GM10248 (cell line): Measurements from ENCODE around the gene SPEM2.

Experiments used
- CTCF ChIA-PET: fragments of 300-600 bp; sonication (Branson Sonifier 250); formaldehyde crosslinking; extraction: SDS; loops from one replicate; lab custom pipeline; 2021; ENCODE audit warnings: antibody characterized with exemption; lab: Yijun Ruan, JAX
- POLR2A ChIA-PET: fragments of 350-650 bp; sonication (Branson Sonifier 250); formaldehyde crosslinking; extraction: SDS; loops from one replicate; lab custom pipeline; 2020; ENCODE audit warnings: antibody characterized with exemption; lab: Yijun Ruan, JAX
- DNase-seq: peaks from one replicate; pipeline ENCODE4 v3.0.0; 2012; ENCODE audit errors: extremely low spot score
- TF ChIP-seq, protein P1 (sequence below): IDR thresholded peaks from 2 replicates; pipeline ENCODE4 v1.5.1; 2012; ENCODE audit warnings: mild to moderate bottlenecking, low read depth; ENCODE audit errors: extremely low read depth, missing control alignments, control extremely low read depth

The SPEM2 gene

DNA sequence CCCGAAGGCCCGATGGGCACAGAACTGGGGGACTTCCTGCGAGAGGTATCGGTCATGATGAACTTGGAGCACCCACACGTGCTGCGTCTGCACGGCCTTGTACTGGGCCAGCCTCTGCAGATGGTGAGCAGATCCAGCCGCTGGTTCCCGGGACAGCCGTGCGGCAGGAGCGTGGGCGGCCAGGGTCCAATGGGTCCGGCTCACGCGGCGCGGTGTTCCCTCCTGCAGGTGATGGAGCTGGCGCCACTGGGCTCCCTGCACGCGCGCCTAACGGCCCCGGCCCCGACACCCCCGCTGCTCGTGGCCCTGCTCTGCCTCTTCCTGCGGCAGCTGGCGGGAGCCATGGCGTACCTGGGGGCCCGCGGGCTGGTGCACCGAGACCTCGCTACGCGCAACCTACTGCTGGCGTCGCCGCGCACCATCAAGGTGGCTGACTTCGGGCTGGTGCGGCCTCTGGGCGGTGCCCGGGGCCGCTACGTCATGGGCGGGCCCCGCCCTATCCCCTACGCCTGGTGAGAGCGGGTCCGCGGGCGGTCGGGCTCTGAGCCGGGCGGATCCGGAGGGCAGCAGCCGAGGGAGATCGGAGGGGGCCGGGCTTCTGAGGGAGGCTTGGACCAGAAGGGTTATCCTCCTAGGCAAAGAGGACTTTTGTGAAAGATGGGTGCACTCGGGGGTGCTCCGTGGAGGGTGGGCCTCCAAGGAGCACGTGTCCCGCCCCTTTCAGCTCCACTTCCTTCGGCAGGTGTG, 41.5 kb upstream of the SPEM2 start:
- DNase-seq: peak; percentile 93
- ChIA-PET CTCF (interaction anchor here (0.8 to 1.1 kb wide), 2 partner anchors 29 to 178 kb away, joined by 3 to 6 read pairs; partner anchors contain the start of gene TMEM95), POLR2A (interaction anchor here (0.6 kb wide), 1 partner anchor 42 kb away, joined by 3 read pairs; no protein-coding TSS in a partner anchor)
- TF ChIP-seq, protein P1, sequence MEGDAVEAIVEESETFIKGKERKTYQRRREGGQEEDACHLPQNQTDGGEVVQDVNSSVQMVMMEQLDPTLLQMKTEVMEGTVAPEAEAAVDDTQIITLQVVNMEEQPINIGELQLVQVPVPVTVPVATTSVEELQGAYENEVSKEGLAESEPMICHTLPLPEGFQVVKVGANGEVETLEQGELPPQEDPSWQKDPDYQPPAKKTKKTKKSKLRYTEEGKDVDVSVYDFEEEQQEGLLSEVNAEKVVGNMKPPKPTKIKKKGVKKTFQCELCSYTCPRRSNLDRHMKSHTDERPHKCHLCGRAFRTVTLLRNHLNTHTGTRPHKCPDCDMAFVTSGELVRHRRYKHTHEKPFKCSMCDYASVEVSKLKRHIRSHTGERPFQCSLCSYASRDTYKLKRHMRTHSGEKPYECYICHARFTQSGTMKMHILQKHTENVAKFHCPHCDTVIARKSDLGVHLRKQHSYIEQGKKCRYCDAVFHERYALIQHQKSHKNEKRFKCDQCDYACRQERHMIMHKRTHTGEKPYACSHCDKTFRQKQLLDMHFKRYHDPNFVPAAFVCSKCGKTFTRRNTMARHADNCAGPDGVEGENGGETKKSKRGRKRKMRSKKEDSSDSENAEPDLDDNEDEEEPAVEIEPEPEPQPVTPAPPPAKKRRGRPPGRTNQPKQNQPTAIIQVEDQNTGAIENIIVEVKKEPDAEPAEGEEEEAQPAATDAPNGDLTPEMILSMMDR: no peak

DNA sequence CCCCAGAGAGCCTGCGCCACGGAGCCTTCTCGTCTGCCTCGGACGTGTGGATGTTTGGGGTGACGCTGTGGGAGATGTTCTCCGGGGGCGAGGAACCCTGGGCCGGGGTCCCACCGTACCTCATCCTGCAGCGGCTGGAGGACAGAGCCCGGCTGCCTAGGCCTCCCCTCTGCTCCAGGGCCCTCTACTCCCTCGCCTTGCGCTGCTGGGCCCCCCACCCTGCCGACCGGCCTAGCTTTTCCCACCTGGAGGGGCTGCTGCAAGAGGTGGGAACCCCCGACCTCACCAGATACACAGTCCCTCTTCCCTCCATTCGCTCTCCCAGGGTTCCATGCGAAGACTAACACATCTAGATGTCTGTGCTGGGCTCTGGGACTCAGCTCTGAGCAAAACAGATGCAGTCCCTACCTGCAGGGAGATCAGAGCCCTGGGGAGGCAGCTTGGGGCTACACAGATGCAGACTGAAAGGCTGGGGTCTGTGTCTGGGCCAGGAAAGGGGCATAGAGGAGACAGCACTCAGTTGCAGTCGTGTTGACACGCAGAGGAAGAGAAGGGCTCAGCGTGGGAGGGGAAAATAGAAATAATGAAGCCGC, 40.8 kb upstream of the SPEM2 start:
- TF ChIP-seq, protein P1: no peak
- ChIA-PET POLR2A (interaction anchor here (0.6 kb wide), 1 partner anchor 42 kb away, joined by 3 read pairs; no protein-coding TSS in a partner anchor), CTCF (interaction anchor here (0.8 kb wide), 1 partner anchor 178 kb away, joined by 3 read pairs; no protein-coding TSS in a partner anchor)
- DNase-seq: no peak

DNA sequence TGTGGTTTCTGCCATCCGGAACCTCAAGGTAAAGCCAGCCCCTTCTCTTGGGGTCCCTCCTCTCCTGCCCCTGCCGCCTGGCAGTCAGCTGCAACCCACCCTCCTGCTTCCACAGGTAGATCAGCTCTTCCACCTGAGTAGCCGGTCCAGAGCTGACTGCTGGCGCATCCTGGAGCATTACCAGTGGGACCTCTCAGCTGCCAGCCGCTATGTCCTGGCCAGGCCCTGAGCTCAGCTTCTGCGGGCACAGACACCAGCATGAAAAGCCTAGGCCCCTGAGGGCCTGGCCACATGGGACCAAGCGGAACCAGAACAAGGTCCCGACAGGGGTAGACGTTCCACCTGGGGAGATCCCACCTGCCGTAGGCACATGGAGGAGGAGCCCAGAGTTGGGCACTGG, 36.6 kb upstream of the SPEM2 start:
- POLR2A ChIA-PET: interaction anchor here (0.5 kb wide), 1 partner anchor 298 kb away, joined by 3 read pairs; no protein-coding TSS in a partner anchor
- TF ChIP-seq, protein P1: no peak

DNA sequence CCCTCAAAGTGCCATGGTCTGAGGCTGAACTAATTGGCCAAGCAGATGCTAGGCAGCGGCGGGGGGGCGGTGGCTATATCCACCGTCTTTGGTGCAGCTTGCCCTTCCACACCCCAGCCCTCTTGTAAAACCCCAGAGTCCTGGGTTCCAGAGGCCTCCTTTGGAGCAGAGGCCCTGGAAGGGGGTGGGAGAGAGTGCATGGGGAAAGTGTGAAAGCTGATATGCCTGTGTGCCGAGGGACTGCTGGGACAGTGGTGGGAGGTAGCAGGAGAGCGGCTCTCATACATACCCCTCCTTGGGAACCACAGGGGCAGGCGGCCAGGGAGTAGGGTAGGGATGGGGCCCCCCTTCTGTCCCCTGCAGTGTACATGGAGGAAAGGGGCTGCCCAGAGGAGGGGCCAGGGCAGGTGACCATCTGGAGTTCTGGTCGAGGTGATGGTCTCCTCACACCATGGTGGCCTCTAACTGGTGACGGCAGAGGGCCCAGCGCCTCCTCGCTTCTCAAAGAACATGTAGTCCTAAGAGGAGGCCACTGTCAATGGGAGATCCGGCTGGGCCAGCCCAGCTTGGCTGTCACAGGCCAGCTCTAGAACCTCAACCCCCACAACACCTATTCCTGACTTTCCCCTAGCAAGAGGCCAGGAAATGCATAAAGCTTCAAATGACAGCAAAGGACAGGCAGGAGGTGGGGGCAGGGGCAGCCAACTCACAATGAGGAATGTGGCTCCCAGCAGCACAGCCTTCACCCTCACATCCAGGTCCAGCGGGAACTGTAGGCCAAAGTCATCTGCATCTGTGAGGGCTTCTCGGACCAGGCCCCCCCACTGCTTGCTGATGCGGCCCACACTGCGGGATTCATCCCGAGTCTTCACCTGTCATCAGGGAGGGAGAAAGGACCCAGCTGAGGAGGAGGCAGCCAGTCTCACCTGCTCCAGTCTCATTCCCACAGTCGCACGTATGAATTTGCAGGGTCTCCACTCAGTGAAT, 35.2 kb upstream of the SPEM2 start:
- TF ChIP-seq, protein P1: no peak
- ChIA-PET POLR2A (no interaction called here), CTCF (interaction anchor here (1.8 kb wide), 1 partner anchor 171 kb away, joined by 6 read pairs; no protein-coding TSS in a partner anchor)
- DNase-seq: no peak

More for the DNA sequence above, 36.6 kb upstream of the SPEM2 start:
- CTCF ChIA-PET: interaction anchor here (1.0 to 3.3 kb wide), 4 partner anchors 9 to 172 kb away, joined by 4 to 12 read pairs (median 8); no protein-coding TSS in a partner anchor
- no peak for DNase-seq

DNA sequence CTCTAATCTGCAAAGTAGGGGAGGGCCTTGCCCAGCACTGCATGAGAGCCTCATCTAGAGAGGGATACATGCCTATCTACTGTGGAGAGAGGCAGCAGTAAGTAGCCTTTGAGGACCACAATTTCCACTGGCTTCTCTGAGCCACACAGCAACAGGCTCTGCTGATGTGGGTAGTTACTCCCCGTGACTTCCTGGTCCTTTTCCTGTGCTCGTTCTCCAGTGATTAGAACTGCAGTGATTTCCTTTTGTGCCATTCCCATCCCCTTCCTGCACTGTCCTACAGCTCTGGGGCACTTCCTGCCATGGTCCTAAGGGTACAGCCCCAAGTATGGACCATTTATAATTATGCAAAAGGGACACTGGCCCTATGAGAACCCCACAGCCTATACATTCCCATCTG, 34.1 kb upstream of the SPEM2 start:
- POLR2A ChIA-PET: no interaction called here
- CTCF ChIA-PET: interaction anchor here (1.6 kb wide), 1 partner anchor 35 kb away, joined by 8 read pairs; the partner anchor contains the start of gene TMEM95
- TF ChIP-seq, protein P1: no peak
- no peak for DNase-seq
